Measurements from ENCODE around the gene SLC49A4.
A peak's percentile ranks its signal among the peaks of the same experiment; 100 is the strongest.

The SLC49A4 gene

GRCh38 chr3:122773944-122774509, 20.8 kb upstream of the SLC49A4 start:
- ATAC-seq (replicated peaks) (no peak), DNase-seq (no peak)
- Mint-ChIP-seq H3K4me3 (no peak overlapping the region), H3K4me1 (ENCODE audit: low read depth in 2 of 2) (no peaks in the 10 kb centered on the region), H3K36me3 (ENCODE audit: insufficient read depth) (no peaks in the 10 kb centered on the region), H3K9me3 (no peaks in the 10 kb centered on the region), H3K27ac (no peak overlapping the region), H3K27me3 (no peaks in the 10 kb centered on the region)

DNA sequence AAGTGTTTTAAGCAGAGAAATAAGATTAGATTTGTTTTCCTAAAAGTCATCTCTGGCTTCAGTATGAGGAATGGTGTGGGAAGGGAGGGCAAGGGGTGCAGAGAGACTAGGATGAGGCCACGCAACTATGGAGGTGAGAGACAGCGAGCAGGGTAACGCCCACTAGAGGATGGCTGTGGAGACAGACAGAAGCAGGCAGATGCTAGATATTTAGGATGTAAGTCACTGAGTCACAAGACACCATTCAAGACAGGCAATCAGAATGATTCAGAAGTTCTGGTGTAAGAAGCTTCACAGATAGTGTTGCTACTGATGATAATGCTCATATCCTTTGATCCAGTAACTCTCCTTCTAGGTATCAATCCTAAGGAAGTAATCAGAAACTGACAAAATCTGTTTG, 20.3 kb upstream of the SLC49A4 start:
- DNase-seq: no peak
- H3K4me3 Mint-ChIP-seq: no peak overlapping the region
- H3K9me3 Mint-ChIP-seq: no peaks in the 10 kb centered on the region
- no peak overlapping the region for H3K27ac Mint-ChIP-seq
- H3K36me3 Mint-ChIP-seq (ENCODE audit: insufficient read depth): no peaks in the 10 kb centered on the region
- ATAC-seq (replicated peaks): no peak
- no peaks in the 10 kb centered on the region for H3K27me3 Mint-ChIP-seq
- no peaks in the 10 kb centered on the region for H3K4me1 Mint-ChIP-seq (ENCODE audit: low read depth in 2 of 2)

DNA sequence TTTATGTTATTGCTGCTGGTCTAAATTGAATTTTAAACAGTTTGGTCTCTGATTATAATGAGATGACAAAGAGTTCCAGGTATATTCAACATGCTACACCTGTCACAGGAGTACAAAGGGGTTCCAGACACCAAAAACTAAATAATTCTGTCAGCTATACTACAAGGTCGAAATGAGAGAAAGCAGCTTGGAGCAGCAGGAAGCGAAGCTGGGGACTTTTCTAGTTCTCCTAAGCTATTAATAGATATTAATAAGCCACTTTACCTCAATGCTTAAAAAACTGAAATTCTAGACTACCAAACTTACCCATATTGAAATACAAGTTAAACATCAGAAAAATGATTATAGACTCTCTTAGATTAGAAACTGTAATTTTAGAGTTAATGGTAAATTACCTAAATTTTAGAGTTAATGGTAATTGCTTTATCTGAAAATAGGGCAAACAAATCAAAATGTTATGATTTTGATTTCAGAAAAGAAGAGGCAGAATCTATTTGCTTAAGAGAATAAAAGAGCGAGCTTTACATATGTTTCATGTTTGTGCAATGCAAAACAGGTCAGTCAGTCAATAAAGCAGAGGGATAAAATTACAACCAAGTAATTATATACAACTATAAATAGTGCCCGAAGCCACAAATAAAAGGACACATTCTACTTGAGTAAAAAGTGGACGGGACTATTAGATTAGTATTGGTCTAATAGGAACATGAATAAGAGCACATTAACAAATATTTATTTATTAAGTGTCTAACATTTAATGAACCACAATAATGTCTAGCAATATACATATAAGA, 18.0 kb upstream of the SLC49A4 start:
- Mint-ChIP-seq H3K4me1 (ENCODE audit: low read depth in 2 of 2) (no peaks in the 10 kb centered on the region), H3K27me3 (no peaks in the 10 kb centered on the region), H3K4me3 (no peak overlapping the region), H3K36me3 (ENCODE audit: insufficient read depth) (no peaks in the 10 kb centered on the region), H3K9me3 (no peaks in the 10 kb centered on the region), H3K27ac (peak overlapping the region in 1 of 2 donors; percentile 36)
- ATAC-seq (replicated peaks) (no peak), DNase-seq (no peak)

GRCh38 chr3:122777563-122777962, 17.3 kb upstream of the SLC49A4 start:
- Mint-ChIP-seq H3K4me1 (ENCODE audit: low read depth in 2 of 2) (no peaks in the 10 kb centered on the region), H3K27me3 (no peaks in the 10 kb centered on the region), H3K4me3 (no peak overlapping the region), H3K27ac (no peak overlapping the region), H3K36me3 (ENCODE audit: insufficient read depth) (no peaks in the 10 kb centered on the region), H3K9me3 (no peaks in the 10 kb centered on the region)
- ATAC-seq (replicated peaks) (no peak), DNase-seq (no peak)

DNA sequence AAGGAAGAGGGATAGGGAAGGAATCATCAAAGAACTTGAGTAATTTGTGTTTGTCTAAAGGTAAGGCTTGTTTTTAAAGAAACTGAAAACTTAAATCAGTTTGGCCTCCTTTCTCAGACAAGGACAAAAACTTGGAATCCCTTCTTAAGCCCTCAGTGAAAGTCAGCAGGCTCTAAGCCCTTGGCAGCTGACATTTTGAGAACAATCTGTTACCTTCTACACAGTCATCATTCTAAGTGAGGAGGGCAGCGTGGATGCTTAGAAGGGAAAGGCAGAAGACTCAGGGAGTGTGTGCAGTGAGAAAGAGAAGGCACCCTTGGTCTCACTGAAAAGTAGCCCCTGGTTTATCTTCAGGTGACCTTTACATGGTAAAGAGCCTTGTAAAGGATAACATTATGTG, 12.1 kb upstream of the SLC49A4 start:
- Mint-ChIP-seq H3K9me3 (no peaks in the 10 kb centered on the region), H3K27ac (peak overlapping the region in 1 of 2 donors; percentile 49), H3K36me3 (ENCODE audit: insufficient read depth) (no peaks in the 10 kb centered on the region), H3K4me3 (no peak overlapping the region), H3K27me3 (no peaks in the 10 kb centered on the region), H3K4me1 (ENCODE audit: low read depth in 2 of 2) (peaks cover under 1 to 4% of the 10 kb centered on the region in 2 donors)
- no peak for DNase-seq
- no peak for ATAC-seq (replicated peaks)

DNA sequence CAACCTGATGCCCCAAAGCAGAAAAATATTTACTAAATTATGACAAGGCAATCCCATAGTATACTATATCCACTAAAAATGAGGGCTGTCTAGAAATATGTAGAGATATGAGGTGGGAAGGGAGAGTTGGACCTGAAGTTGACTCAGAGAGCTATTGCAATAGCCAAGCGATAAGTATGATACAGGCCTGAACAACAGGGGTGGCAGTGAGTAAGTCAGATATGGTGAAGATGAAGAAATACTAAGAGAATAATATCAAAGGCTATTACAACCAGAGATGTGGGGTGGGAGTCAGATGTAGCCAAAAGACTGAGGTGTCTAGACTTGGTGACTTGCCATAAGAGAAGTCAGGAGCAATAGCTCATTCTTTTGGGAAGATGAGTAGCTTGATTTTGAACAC, 10.4 kb upstream of the SLC49A4 start:
- H3K9me3 Mint-ChIP-seq: no peaks in the 10 kb centered on the region
- peaks cover 6 to 11% of the 10 kb centered on the region in 2 donors for H3K4me1 Mint-ChIP-seq (ENCODE audit: low read depth in 2 of 2)
- no peak for ATAC-seq (replicated peaks)

DNA sequence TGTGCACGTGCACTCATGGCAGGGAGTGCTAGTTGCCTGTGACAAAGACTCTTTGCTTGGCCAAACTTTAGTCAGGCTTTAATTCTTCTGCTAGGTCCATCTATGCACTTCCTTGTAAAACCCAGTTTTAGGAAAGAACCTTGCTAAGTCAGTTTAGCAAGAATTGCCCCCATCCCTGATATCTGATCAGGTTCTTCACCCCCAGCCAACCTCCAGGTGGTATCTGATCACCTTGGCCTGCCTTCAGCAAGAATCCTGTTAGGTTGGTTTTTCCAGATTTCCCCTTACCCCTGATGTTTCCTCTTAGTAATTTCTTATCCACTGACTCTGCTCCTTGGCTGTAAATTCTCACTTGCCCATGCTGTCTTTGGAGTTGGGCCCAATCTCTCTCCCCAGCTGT, 9.6 kb upstream of the SLC49A4 start:
- no peak overlapping the region for H3K4me3 Mint-ChIP-seq
- peak overlapping the region in 1 of 2 donors; percentile 17 for H3K27ac Mint-ChIP-seq
- peaks cover 6 to 11% of the 10 kb centered on the region in 2 donors for H3K4me1 Mint-ChIP-seq (ENCODE audit: low read depth in 2 of 2)
- no peaks in the 10 kb centered on the region for H3K27me3 Mint-ChIP-seq
- no peaks in the 10 kb centered on the region for H3K36me3 Mint-ChIP-seq (ENCODE audit: insufficient read depth)
- DNase-seq: no peak
- no peak for ATAC-seq (replicated peaks)
- H3K9me3 Mint-ChIP-seq: no peaks in the 10 kb centered on the region

More for the DNA sequence above, 10.4 kb upstream of the SLC49A4 start:
- DNase-seq: no peak
- Mint-ChIP-seq H3K36me3 (ENCODE audit: insufficient read depth) (no peaks in the 10 kb centered on the region), H3K4me3 (no peak overlapping the region), H3K27me3 (no peaks in the 10 kb centered on the region), H3K27ac (no peak overlapping the region)

DNA sequence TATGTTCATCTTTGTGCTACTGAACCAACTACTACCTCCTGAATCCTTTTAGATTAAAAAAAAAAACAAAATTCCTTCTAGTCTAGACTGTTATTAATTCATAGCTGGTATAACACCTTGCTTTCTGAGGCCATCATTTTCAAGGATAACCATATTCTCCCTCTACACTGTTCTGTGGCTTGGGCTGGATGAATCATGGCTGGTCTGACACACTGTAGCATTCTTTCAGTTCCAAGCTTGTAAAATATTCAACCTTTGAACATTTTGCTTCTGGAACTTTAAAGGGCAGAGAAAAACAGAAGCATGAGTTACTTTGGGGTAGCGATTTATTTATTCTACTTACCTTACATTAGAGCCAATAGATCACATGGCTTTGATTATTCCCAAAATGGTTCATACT, 8.8 kb upstream of the SLC49A4 start:
- Mint-ChIP-seq H3K36me3 (ENCODE audit: insufficient read depth) (no peaks in the 10 kb centered on the region), H3K4me1 (ENCODE audit: low read depth in 2 of 2) (peaks cover 6 to 11% of the 10 kb centered on the region in 2 donors), H3K9me3 (no peaks in the 10 kb centered on the region), H3K4me3 (no peak overlapping the region), H3K27me3 (no peaks in the 10 kb centered on the region), H3K27ac (peak overlapping the region; percentile 17 to 44)
- no peak for ATAC-seq (replicated peaks)
- no peak for DNase-seq

GRCh38 chr3:122787872-122788271, 7.0 kb upstream of the SLC49A4 start:
- H3K27me3 Mint-ChIP-seq: no peaks in the 10 kb centered on the region
- peak; percentile 80 for ATAC-seq (replicated peaks)
- no peaks in the 10 kb centered on the region for H3K9me3 Mint-ChIP-seq
- H3K27ac Mint-ChIP-seq: no peak overlapping the region
- H3K4me3 Mint-ChIP-seq: no peak overlapping the region
- no peaks in the 10 kb centered on the region for H3K36me3 Mint-ChIP-seq (ENCODE audit: insufficient read depth)
- no peak for DNase-seq
- peaks cover 12 to 16% of the 10 kb centered on the region in 2 donors for H3K4me1 Mint-ChIP-seq (ENCODE audit: low read depth in 2 of 2)

GRCh38 chr3:122789585-122790273, 5.1 kb upstream of the SLC49A4 start:
- ATAC-seq (replicated peaks) (no peak), DNase-seq (no peak)
- Mint-ChIP-seq H3K4me1 (ENCODE audit: low read depth in 2 of 2) (peaks cover 18 to 30% of the 10 kb centered on the region in 2 donors), H3K27ac (no peak overlapping the region), H3K27me3 (no peaks in the 10 kb centered on the region), H3K9me3 (no peaks in the 10 kb centered on the region), H3K4me3 (no peak overlapping the region), H3K36me3 (ENCODE audit: insufficient read depth) (peaks cover 10% of the 10 kb centered on the region)

GRCh38 chr3:122793568-122794416, 1.1 kb upstream of the SLC49A4 start, which contains the start of gene HSPBAP1:
HSPBAP1 (minus strand) TSS chr3:122793831; CDS start chr3:122793680, 151 bp downstream.
- peak within 1 kb of the TSS; percentile 87 to 88 for H3K4me3 Mint-ChIP-seq
- DNase-seq: peak; percentile 87 to 88 (median 88)
- peak within 1 kb of the TSS; percentile 94 to 95 for H3K27ac Mint-ChIP-seq
- H3K9me3 Mint-ChIP-seq: no peaks in the 10 kb centered on the region
- ATAC-seq (replicated peaks): peak; percentile 76
- peaks cover 22 to 33% of the 10 kb centered on the region in 2 donors for H3K4me1 Mint-ChIP-seq (ENCODE audit: low read depth in 2 of 2)
- H3K27me3 Mint-ChIP-seq: no peaks in the 10 kb centered on the region
- peaks cover 12% of the 10 kb centered on the region for H3K36me3 Mint-ChIP-seq (ENCODE audit: insufficient read depth)

DNA sequence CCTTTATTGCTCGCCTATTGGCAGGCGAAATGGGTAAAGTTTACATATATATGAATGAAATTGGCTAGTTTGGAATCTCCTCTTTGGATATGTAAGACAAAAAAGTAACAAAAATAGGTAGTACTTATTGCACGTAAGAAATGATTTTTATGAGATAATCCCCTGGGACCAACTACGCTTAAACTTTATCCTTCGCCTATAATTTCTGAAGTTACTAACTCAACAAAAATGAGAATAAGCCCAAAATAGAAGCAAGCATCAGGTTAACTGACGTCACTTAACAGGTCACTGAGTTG, 438 bp upstream of the SLC49A4 start:
- DNase-seq (no peak), ATAC-seq (replicated peaks) (no peak)
- Mint-ChIP-seq H3K27me3 (no peaks in the 10 kb centered on the region), H3K9me3 (no peaks in the 10 kb centered on the region), H3K27ac (peak overlapping the region; percentile 94 to 95), H3K4me1 (ENCODE audit: low read depth in 2 of 2) (peaks cover 22 to 33% of the 10 kb centered on the region in 2 donors), H3K4me3 (peak overlapping the region; percentile 87 to 88), H3K36me3 (ENCODE audit: insufficient read depth) (peaks cover 12% of the 10 kb centered on the region)

DNA sequence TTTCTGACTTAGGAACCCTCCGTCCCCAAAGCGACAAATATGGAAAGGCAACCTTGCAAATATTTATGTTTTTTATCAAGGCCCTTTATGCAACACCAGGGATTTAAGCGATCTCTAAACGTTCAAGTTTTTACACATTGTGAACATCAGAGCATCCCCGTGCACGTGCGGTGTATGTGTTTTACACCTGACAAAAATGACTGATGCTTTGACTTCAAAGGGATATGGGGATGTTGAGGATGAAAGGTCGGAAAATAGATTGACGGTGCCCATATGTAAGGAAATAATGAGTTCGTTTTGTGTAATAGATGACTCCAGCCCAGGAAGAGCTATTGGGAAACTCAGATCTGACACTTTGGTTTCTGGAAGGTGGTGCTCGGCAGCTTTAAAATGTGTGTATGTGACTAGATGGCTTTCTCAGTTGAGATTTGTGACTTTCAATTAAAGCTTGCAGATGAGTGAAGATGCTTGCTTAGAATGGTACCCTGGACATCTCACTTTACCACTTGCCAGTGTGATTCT, 866 bp downstream of the SLC49A4 start:
- Mint-ChIP-seq H3K9me3 (no peaks in the 10 kb centered on the region), H3K27me3 (no peaks in the 10 kb centered on the region), H3K27ac (peak overlapping the region; percentile 13 to 52), H3K4me1 (ENCODE audit: low read depth in 2 of 2) (peaks cover 22 to 33% of the 10 kb centered on the region in 2 donors), H3K36me3 (ENCODE audit: insufficient read depth) (peaks cover 12% of the 10 kb centered on the region), H3K4me3 (peak overlapping the region; percentile 87 to 88)
- ATAC-seq (replicated peaks): no peak
- DNase-seq: no peak
